HUES64 (cell line): ENCODE data around the gene COLGALT1.

Source experiments
- H3K27ac ChIP-seq: 2 replicates; pipeline ENCODE4 v1.7.0; 2013; ENCODE audit warnings: low read depth, low read length, inconsistent platforms
- H3K27me3 ChIP-seq: 2 replicates; pipeline ENCODE4 v1.6.1; 2013; ENCODE audit warnings: mild to moderate bottlenecking, low read length; ENCODE audit not compliant: insufficient read depth
- H3K36me3 ChIP-seq: 2 replicates; pipeline ENCODE4 v1.6.1; 2013; ENCODE audit warnings: mild to moderate bottlenecking, low read length; ENCODE audit not compliant: insufficient read depth
- H3K4me1 ChIP-seq: 2 replicates; pipeline ENCODE4 v1.6.1; 2013; ENCODE audit warnings: mild to moderate bottlenecking, low read length, moderate library complexity; ENCODE audit not compliant: insufficient read depth
- H3K4me3 ChIP-seq: 2 replicates; pipeline ENCODE4 v1.5.1; 2013; ENCODE audit warnings: mild to moderate bottlenecking, low read length, moderate library complexity
- H3K9ac ChIP-seq: 2 replicates; pipeline ENCODE4 v1.6.1; 2013; ENCODE audit warnings: mild to moderate bottlenecking, low read depth, low read length
- H3K9me3 ChIP-seq: 2 replicates; pipeline ENCODE4 v1.6.1; 2013; ENCODE audit warnings: low read depth, low read length; ENCODE audit not compliant: insufficient read depth
- WGBS: fragments of 150-250, 120-280 bp; methylation state at CpG from one replicate; pipeline ENCODE4 v1.1.7; 2013; ENCODE audit warnings: missing lambda C conversion rate; 5-methylcytosine and 5-hydroxymethylcytosine counted together

Gene COLGALT1

DNA sequence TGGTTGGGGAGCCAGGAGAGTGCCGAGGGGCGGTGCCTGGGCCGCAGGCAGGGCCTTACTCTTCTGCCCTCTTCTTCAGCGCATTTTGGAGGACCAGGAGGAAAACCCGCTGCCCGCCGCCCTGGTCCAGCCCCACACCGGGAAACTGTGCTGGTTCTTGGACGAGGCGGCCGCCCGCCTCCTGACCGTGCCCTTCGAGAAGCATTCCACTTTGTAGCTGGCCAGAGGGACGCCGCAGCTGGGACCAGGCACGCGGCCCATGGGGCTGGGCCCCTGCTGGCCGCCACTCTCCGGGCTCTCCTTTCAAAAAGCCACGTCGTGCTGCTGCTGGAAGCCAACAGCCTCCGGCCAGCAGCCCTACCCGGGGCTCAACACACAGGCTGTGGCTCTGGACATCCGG, 34.6 kb upstream of the COLGALT1 start:
- Histone ChIP-seq H3K9me3 (peaks cover 12% of the 10 kb centered on the region), H3K9ac (no peak overlapping the region), H3K4me1 (no peaks in the 10 kb centered on the region), H3K27ac (no peak overlapping the region), H3K36me3 (peaks cover 27% of the 10 kb centered on the region), H3K4me3 (no peak overlapping the region), H3K27me3 (no peaks in the 10 kb centered on the region)
- 94% methylated on average over 25 of the region's 25 CpGs for WGBS

DNA sequence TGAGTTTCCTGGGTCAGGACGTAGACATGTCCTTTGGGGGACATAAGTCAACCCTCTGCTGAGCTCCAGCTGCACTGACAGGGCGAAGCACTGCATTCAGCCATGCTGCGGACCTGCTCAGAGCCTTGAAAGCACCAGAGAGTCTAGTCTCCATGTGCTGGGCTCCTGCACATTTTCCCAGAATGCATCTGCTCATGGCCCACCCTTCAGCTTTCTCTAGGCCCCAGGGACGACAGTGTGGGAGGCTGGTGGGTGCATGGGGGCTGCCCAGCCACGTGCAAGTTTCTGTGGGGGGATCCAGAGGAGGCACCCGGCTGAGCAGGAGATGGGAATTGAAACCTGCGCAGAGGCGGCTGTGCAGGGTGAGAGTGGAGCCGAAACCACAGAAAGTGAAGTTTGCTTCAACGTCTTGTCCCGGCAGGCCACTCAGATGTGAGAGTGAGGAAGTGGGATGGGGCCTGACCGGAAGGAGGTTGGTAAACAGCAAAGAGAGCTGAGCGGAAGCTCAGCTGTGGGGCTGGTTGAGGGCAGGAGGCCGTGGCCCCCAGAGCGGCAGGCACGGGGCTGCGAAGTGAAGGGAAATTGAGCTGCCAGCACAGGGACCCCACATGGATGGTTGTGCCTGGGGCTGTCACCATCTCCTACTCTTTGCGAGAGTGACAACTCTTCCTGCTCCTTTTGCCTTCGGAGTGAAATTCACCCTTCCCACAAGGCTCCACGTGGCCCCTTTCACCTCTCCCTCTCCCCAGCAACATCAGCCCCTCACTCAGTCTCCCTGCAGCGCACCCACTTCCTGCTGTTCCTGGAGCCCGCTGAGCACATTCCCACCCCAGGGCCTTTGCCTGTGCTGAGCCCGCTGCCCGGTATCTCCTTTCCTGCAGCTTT, 32.2 kb upstream of the COLGALT1 start:
- Histone ChIP-seq H3K27ac (no peak overlapping the region), H3K9me3 (peaks cover under 1% of the 10 kb centered on the region; the same call in 1 of the 2 replicates), H3K27me3 (no peaks in the 10 kb centered on the region), H3K4me3 (no peak overlapping the region), H3K9ac (no peak overlapping the region), H3K36me3 (peaks cover 7% of the 10 kb centered on the region), H3K4me1 (no peaks in the 10 kb centered on the region)
- 82% methylated on average over 24 of the region's 24 CpGs for WGBS

- no peaks in the 10 kb centered on the region for H3K9me3 ChIP-seq
- H3K36me3 ChIP-seq: peaks cover 2% of the 10 kb centered on the region; the same call in 1 of the 2 replicates
- 88% methylated on average over 4 of the region's 4 CpGs for WGBS
- H3K9ac ChIP-seq: no peak overlapping the region
- no peak overlapping the region for H3K27ac ChIP-seq
- H3K4me3 ChIP-seq: no peak overlapping the region
- no peaks in the 10 kb centered on the region for H3K27me3 ChIP-seq
- no peaks in the 10 kb centered on the region for H3K4me1 ChIP-seq
Observed at GRCh38 chr19:17524651-17525050, 30.8 kb upstream of the COLGALT1 start.

DNA sequence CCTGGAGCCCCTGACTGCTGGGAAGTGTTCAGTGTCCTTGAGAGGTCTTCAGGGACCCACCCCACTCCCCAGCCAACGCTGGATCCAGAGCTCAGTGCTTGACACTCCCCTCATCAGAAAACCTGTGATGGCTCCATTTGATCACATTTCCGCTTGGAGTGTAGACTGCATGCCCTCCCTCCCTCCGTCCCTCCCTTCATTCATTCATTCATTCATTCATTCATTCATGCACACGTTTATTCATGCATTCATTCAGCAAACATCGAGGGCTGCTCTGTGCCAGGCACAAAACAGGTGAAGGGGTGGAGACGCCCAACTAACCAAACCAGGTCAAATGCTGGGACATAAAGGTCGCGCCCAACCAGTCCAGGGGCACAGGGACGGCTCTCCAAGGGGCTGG, 30.3 kb upstream of the COLGALT1 start:
- Histone ChIP-seq H3K27me3 (no peaks in the 10 kb centered on the region), H3K4me1 (peaks cover under 1% of the 10 kb centered on the region; the same call in 1 of the 2 replicates), H3K27ac (no peak overlapping the region), H3K4me3 (no peak overlapping the region), H3K36me3 (no peaks in the 10 kb centered on the region), H3K9ac (no peak overlapping the region), H3K9me3 (no peaks in the 10 kb centered on the region)
- 85% methylated on average over 9 of the region's 9 CpGs for WGBS

GRCh38 chr19:17526922-17527321, 28.5 kb upstream of the COLGALT1 start:
- no peaks in the 10 kb centered on the region for H3K36me3 ChIP-seq
- H3K27me3 ChIP-seq: no peaks in the 10 kb centered on the region
- H3K4me3 ChIP-seq: no peak overlapping the region
- no peaks in the 10 kb centered on the region for H3K9me3 ChIP-seq
- H3K9ac ChIP-seq: no peak overlapping the region
- 84% methylated on average over 16 of the region's 16 CpGs for WGBS
- no peak overlapping the region for H3K27ac ChIP-seq
- peaks cover 6% of the 10 kb centered on the region for H3K4me1 ChIP-seq

DNA sequence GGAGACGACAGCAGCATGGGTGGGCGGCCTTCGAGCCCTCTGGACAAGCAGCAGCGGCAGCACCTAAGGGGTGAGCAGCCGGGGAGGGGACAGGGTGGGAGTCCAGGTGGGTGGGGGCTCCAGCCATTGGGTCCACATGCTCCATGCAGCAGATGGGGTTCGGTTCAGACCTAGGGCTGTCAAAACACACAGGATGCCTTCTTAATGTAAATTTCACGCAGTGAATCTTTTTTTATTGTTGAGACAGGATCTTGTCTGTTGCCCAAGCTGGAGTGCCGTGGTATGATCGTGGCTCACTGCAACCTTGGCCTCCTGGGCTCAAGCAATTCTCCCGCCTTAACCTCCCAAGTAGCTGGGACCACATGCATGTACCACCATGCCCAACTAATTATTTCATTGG, 28.1 kb upstream of the COLGALT1 start:
- 91% methylated on average over 10 of the region's 10 CpGs for WGBS
- no peak overlapping the region for H3K9ac ChIP-seq
- H3K4me3 ChIP-seq: no peak overlapping the region
- H3K27me3 ChIP-seq: no peaks in the 10 kb centered on the region
- H3K9me3 ChIP-seq: no peaks in the 10 kb centered on the region
- peaks cover 6% of the 10 kb centered on the region for H3K4me1 ChIP-seq
- H3K36me3 ChIP-seq: no peaks in the 10 kb centered on the region
- no peak overlapping the region for H3K27ac ChIP-seq

- H3K9me3 ChIP-seq: no peaks in the 10 kb centered on the region
- no peaks in the 10 kb centered on the region for H3K27me3 ChIP-seq
- peaks cover 6% of the 10 kb centered on the region for H3K4me1 ChIP-seq
- WGBS: 90% methylated on average over 3 of the region's 3 CpGs
- no peak overlapping the region for H3K27ac ChIP-seq
- no peaks in the 10 kb centered on the region for H3K36me3 ChIP-seq
- no peak overlapping the region for H3K4me3 ChIP-seq
- no peak overlapping the region for H3K9ac ChIP-seq
Observed at GRCh38 chr19:17528610-17529009, 26.8 kb upstream of the COLGALT1 start.

GRCh38 chr19:17529239-17530158, 25.9 kb upstream of the COLGALT1 start:
- H3K27ac ChIP-seq: no peak overlapping the region
- no peaks in the 10 kb centered on the region for H3K36me3 ChIP-seq
- H3K4me3 ChIP-seq: no peak overlapping the region
- H3K27me3 ChIP-seq: no peaks in the 10 kb centered on the region
- no peak overlapping the region for H3K9ac ChIP-seq
- no peaks in the 10 kb centered on the region for H3K9me3 ChIP-seq
- H3K4me1 ChIP-seq: peaks cover 6% of the 10 kb centered on the region
- 95% methylated on average over 8 of the region's 8 CpGs for WGBS

- Histone ChIP-seq H3K9ac (peak overlapping the region; percentile 40; the same call in 1 of the 2 replicates), H3K4me3 (no peak overlapping the region), H3K36me3 (no peaks in the 10 kb centered on the region), H3K27me3 (no peaks in the 10 kb centered on the region), H3K9me3 (no peaks in the 10 kb centered on the region), H3K4me1 (peaks cover 6% of the 10 kb centered on the region), H3K27ac (peak overlapping the region; percentile 48; the same call in 1 of the 2 replicates)
- 14% methylated on average over 8 of the region's 8 CpGs for WGBS
Observed at GRCh38 chr19:17530586-17530985, 24.9 kb upstream of the COLGALT1 start.

DNA sequence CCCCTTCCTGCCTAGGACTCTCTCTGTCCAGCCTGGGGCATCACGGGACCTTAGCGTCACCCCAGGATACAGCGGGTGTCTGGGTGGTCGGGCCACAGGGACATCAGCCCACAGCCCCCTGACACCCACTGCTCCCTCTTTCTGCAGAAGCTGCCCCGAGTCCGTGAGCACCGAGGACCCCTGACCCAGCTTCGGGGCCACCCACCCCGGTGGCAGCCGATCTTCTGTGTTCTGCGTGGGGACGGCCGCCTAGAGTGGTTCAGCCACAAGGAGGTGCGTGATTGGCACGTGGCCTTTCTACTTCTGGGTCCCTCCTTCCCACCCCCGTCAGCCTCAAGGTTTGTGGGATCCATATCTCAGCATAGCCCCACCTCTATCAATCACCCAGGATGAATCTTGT, 23.3 kb upstream of the COLGALT1 start:
- H3K36me3 ChIP-seq: no peaks in the 10 kb centered on the region
- H3K27me3 ChIP-seq: no peaks in the 10 kb centered on the region
- H3K27ac ChIP-seq: no peak overlapping the region
- H3K4me3 ChIP-seq: no peak overlapping the region
- 95% methylated on average over 16 of the region's 16 CpGs for WGBS
- H3K9me3 ChIP-seq: no peaks in the 10 kb centered on the region
- peaks cover 6% of the 10 kb centered on the region for H3K4me1 ChIP-seq
- no peak overlapping the region for H3K9ac ChIP-seq

GRCh38 chr19:17532557-17532956, 22.9 kb upstream of the COLGALT1 start:
- H3K36me3 ChIP-seq: no peaks in the 10 kb centered on the region
- no peak overlapping the region for H3K27ac ChIP-seq
- 79% methylated on average over 7 of the region's 7 CpGs for WGBS

More at GRCh38 chr19:17532557-17532956, 22.9 kb upstream of the COLGALT1 start:
- H3K4me1 ChIP-seq: peaks cover 6% of the 10 kb centered on the region
- no peak overlapping the region for H3K9ac ChIP-seq
- H3K9me3 ChIP-seq: no peaks in the 10 kb centered on the region
- H3K4me3 ChIP-seq: no peak overlapping the region
- H3K27me3 ChIP-seq: no peaks in the 10 kb centered on the region
